ENCODE results near the gene DCLK1. TPM values are rescaled to one million over a fixed set of nuclear protein-coding genes. Genes with fewer than 3 reads are reported as not detected.

Gene DCLK1
- total RNA-seq, 1 donor from 2014 or later: 13.8 TPM

DNA sequence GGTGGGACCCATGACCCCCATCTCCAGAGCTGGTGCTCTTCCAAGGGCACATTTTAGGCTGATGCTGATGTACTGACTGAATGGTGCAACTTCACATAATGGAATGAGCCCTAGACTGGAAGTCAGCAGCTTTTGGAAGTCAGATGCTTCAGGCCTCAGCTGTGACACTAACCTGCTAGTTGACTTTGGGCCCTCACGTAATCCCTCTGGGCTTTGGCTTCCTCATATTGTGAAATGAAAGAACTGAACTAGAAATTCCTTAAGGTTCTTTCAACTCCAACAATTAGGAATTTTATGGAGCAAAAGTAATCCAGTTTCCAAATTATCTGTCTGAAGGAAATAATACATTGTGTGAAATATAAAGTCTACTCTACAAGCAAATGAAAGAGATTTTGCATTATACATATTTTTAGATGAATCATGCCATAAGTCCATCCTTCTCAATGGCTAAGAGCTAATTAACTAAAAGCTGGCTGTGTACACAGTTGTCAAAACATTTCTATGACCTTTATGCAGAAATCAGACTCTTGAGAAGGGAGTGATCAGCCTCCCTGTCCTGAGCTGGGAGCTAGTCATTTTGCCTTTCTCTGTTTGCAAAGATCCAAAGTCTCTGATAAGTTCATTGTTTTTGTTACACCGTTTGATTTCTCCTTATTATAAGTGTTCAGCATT is 204.2 kb downstream of the DCLK1 start:
- DNase-seq (ENCODE audit: low spot score): no peak
- intact Hi-C loops (cut with DNase I): no loop called here

GRCh38 chr13:35925669-35926068 is 205.5 kb downstream of the DCLK1 start:
- intact Hi-C loops (cut with DNase I): no loop called here
- DNase-seq (ENCODE audit: low spot score): no peak

- no peak for DNase-seq (ENCODE audit: low spot score)
- intact Hi-C loops (cut with DNase I): no loop called here
Observed at GRCh38 chr13:35923347-35923746, 207.8 kb downstream of the DCLK1 start.

DNA sequence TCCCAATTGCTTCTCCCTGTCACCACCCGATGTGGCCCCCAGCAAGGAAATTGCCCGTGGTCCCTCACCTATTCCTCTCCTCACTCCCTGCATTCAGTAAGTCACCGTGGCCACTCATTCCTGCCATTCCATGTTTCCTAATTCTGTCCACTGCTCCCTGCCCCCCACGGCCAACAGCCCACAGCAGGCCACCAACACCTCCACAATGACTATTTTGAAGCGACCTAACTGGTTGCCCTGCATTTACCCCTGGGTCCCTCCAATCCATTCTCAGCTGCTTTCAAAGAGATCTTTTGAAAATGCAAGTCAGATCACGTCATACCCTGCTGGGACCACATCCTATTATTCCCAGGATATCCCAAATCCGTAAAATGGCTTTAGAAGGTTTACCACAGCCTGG is 210.4 kb downstream of the DCLK1 start:
- no peak for DNase-seq (ENCODE audit: low spot score)

GRCh38 chr13:35917942-35918645 is 213.1 kb downstream of the DCLK1 start:
- intact Hi-C loops (cut with DNase I): no loop called here
- DNase-seq (ENCODE audit: low spot score): no peak

More for the DNA sequence above, 210.4 kb downstream of the DCLK1 start:
- intact Hi-C loops (cut with DNase I): no loop called here

DNA sequence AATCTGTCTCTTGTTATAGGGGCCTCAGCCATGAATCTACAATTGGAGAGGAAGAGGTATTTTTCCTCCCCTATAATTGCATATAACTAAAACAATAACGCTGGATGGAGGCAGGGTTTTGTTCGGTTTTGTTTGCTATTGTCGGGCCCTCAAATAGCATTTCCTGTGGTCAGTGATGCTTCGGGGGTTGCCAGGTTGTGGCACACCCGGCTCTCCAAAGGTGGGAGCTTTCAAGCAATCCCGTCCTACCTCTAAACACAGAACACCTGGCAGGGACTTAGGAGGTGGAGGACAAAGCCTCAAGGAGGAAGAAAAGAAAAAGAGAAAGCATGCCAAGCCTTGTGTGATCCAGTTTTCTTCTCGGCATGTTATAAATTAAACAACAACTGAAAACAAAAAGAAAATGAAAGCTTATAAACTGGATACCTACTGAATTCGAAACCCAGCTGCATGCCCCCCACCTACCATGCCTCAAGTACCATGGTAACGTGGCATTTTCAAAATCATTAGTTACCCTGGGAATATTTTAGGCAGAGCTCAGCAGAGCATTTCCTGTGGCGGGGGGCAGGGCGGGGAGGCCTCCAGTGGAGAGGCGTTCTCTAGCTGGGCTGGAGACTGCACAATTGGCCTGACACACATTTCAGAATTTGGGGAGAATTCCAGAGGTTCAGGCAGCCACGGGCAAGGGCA is 213.8 kb downstream of the DCLK1 start:
- DNase-seq (ENCODE audit: low spot score): no peak
- intact Hi-C loops (cut with DNase I): no loop called here

DNA sequence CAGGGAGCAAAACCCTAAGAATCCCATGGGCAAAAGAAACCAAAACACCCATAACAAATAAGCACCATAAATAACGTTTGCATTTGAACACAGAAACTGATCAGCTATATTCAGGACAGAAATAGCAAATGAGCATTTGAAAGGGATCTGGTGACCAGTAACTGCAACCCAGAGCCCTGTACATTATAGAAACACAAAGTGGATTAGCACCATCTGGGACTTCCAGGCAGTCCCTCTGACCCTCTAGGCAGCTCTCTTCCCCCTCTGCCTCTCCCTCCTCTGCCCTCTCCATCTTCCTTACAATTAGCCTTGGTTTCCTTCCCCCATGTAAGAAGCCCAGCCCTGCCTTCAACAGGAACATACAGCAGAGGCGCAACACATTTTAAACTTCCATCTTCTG is 215.0 kb downstream of the DCLK1 start:
- intact Hi-C loops (cut with DNase I): no loop called here
- DNase-seq (ENCODE audit: low spot score): no peak

DNA sequence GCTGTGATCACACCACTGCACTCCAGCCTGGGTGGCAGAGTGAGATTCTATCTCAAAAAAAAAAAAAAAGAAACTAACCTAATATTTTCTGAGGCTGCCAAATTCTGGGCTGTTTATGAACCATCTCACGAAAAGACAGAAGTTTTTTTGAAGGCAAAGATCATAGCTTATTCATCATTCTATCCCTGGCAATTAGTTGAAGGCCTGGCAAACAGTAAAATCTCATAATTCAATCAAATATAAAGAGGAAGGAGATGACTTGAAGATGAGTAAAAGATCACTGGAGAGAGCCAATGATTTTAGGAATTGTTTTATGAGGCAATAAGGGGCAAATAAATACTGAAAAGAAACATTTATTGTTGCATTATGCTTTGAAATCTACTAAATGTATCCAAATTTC is 216.5 kb downstream of the DCLK1 start:
- DNase-seq (ENCODE audit: low spot score): no peak
- intact Hi-C loops (cut with DNase I): no loop called here

GRCh38 chr13:35912841-35913240 is 218.3 kb downstream of the DCLK1 start:
- intact Hi-C loops (cut with DNase I): no loop called here
- DNase-seq (ENCODE audit: low spot score): no peak

GRCh38 chr13:35909837-35910540 is 221.2 kb downstream of the DCLK1 start:
- intact Hi-C loops (cut with DNase I): no loop called here

DNA sequence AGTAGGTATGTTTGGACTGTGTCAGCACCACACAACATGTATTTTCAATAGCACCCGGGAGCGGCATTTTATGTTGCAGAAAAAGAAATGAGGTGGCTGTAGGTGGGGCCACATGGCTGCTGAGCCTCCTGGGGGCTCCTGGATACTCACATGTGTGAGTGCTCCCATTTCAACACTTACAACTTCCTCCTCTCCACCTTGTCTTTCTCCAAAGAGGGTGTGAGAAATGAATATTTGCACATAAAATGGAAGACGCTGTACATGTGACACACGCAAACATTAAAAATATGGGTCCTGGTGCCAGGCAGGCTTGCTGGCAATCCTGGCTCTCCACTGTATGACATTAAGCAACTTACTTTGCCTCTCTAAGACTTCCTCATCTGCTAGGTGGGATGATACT is 222.1 kb downstream of the DCLK1 start:
- no peak for DNase-seq (ENCODE audit: low spot score)
- intact Hi-C loops (cut with DNase I): no loop called here

More at GRCh38 chr13:35909837-35910540, 221.2 kb downstream of the DCLK1 start:
- no peak for DNase-seq (ENCODE audit: low spot score)

GRCh38 chr13:35908226-35908625 is 223.0 kb downstream of the DCLK1 start:
- intact Hi-C loops (cut with DNase I): no loop called here
- no peak for DNase-seq (ENCODE audit: low spot score)

GRCh38 chr13:35906636-35907035 is 224.5 kb downstream of the DCLK1 start:
- intact Hi-C loops (cut with DNase I): no loop called here
- no peak for DNase-seq (ENCODE audit: low spot score)

DNA sequence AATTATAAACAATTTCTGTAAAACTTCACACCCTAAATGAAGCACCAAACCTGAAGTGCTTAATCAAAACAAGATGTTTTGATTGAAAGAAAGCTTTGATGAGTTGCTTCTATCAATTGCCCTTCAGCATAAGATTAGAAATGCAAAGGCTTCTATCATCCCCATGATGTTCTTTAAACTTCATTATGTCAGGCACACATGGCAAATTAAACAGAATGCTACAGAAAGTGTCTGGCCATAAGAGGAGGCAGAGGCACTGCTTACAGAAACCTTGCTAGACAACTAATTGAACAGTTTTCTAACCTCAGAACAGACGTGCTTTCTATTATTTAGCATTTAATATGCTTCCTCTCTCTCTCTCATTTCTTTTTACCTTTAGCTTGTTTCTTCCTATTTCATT is 228.1 kb downstream of the DCLK1 start:
- DNase-seq (ENCODE audit: low spot score): no peak
- intact Hi-C loops (cut with DNase I): no loop called here

- intact Hi-C loops (cut with DNase I): no loop called here
- DNase-seq (ENCODE audit: low spot score): no peak
Observed at GRCh38 chr13:35898041-35898440, 233.1 kb downstream of the DCLK1 start.

- no peak for DNase-seq (ENCODE audit: low spot score)
- intact Hi-C loops (cut with DNase I): no loop called here
Observed at GRCh38 chr13:35894636-35895035, 236.5 kb downstream of the DCLK1 start.

DNA sequence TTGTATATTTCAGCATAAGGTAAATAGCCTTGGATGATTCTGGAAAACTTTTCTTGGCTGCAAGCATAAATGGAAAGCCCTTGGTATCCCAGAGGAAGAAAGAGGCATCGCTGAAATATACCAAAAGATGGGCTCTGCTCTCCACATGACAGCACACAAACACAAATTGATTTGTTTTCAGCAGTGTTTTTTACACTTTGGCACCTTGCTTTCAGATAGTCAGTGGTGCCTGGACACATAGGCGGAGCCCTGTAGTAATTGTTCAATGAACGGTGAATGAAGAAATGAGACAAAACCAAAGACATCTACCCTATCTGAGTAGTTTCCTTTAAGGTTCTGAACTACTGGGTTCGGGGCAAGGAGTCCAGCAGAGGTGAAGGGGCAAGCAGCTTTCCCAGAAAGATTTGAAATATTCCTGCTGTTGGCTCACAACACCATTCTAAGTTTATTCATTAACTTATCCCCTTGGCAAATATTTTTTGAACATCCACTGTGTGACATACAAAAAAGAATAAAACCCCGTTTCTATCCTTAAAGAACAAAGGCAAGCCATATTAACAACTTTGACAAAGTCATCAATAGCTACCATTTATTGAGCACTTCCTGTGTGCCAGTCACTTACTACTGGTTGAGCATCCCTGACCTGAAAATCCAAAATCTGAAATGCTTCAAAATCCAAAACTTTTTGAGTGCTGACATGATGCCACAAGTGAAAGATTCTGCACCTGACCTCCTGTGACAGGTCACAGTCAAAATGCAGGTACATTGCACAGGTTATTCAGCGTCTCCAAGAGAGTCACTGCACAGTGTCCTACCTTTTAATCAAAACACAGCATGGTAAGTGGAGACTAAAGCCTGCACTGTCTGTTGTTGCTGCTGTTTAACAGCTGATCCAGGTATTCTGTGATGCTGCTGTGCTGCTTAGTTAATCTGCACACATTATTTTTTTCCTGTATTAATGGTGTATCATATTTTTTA is 238.1 kb downstream of the DCLK1 start:
- intact Hi-C loops (cut with DNase I): no loop called here
- DNase-seq (ENCODE audit: low spot score): no peak

DNA sequence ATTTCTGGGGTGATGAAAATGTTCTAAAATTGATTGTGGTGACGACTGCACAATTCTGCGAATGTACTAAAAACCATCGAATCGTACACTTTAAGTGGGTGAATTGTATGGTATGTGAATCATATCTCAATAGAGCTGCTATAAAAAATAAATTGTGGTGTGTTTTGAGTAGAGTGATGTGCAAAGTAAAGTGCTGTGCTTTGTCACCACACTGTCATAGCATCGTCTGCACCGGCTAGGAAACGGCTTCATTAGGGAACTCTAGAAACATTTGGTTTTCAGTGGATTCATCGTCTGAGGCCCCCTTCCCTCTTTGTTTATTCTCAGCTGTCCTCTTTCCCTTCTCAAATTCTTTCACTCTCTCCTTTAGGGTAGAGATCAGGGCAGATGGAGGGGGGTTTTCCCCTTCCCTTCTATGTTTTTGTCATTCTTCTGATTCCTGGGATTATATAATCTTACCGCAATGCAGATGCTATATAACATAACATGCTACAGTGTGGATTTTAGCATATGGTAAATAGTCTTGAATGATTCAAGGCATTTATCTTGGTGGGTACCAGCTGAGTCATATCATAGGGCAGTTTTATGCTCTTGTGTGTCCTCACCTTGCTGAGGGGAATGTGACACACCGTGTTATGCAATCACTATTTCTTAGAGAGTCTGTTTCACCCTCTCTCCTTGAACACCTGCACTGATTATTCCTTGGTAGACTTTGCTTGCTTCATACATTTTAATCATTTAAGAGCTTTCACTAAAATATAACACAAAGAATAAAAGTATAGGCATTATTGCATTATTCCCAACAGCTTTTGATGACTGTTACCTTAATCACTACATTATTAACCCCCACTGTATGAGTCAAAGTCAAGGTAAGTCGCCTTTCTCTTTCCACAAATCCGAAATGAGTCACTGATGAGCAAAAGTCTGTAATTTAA is 239.4 kb downstream of the DCLK1 start:
- intact Hi-C loops (cut with DNase I): no loop called here
- no peak for DNase-seq (ENCODE audit: low spot score)

Data from cardiac septum (tissue), 1 donor.